Mesothelial cell of epicardium (in vitro differentiated cells): ENCODE measurements around the gene TRIM26. TPM values are rescaled to one million over a fixed set of nuclear protein-coding genes. Genes with fewer than 3 reads are reported as not detected.
A peak's percentile ranks its signal among the peaks of the same experiment; 100 is the strongest.
"Not testable (repeated sequence)": the region's sequence is repeated elsewhere in the genome, so short reads cannot be mapped to it uniquely, and the experiment has no call there.

Source experiments
- DNase-seq, 2 experiments: peaks; one replicate each; pipeline ENCODE4 v3.0.0; 2021; ENCODE audit warnings: low spot score in 2 of 2; ENCODE audit not compliant: unreplicated experiment in 2 of 2
- H3K27ac Mint-ChIP-seq: 2 replicates; pipeline ENCODE4 v1.8.0; 2021; ENCODE audit warnings: mixed read lengths
- H3K27me3 Mint-ChIP-seq: 2 replicates; pipeline ENCODE4 v1.8.0; 2021; ENCODE audit warnings: low read depth, mixed read lengths
- H3K36me3 Mint-ChIP-seq: 2 replicates; pipeline ENCODE4 v1.8.0; 2021; ENCODE audit warnings: mixed read lengths
- H3K4me1 Mint-ChIP-seq: 2 replicates; pipeline ENCODE4 v1.8.0; 2021; ENCODE audit warnings: mixed read lengths
- H3K4me3 Mint-ChIP-seq: 2 replicates; pipeline ENCODE4 v1.8.0; 2021; ENCODE audit warnings: mild to moderate bottlenecking, moderate library complexity, mixed read lengths
- H3K9me3 Mint-ChIP-seq: 2 replicates; pipeline ENCODE4 v1.8.0; 2021; ENCODE audit warnings: mixed read lengths
- CTCF ChIP-seq: fragments of 200-600 bp; sonication (generic); IDR thresholded peaks from one replicate; pipeline ENCODE4 v1.5.0; 2021; ENCODE audit warnings: antibody characterized with exemption; ENCODE audit not compliant: unreplicated experiment
- total RNA-seq: library from RNA; stranded (reverse); gene quantifications from 3 replicates; pipeline ENCODE4 v1.2.1, GENCODE V29; 2021

TRIM26 gene
- total RNA-seq, 1 donor from 2014 or later = 55.4 TPM

GRCh38 chr6:30227242-30227722, 14.1 kb upstream of the TRIM26 start:
- H3K27ac Mint-ChIP-seq = no peak overlapping the region
- H3K27me3 Mint-ChIP-seq = peaks cover 18% of the 10 kb centered on the region
- H3K4me3 Mint-ChIP-seq = no peak overlapping the region
- H3K36me3 Mint-ChIP-seq = peaks cover 2% of the 10 kb centered on the region
- no peak for DNase-seq
- H3K4me1 Mint-ChIP-seq = no peaks in the 10 kb centered on the region
- H3K9me3 Mint-ChIP-seq = peaks cover 23% of the 10 kb centered on the region
- no peak for TF ChIP-seq CTCF

- Mint-ChIP-seq H3K27ac (no peak overlapping the region), H3K4me1 (peaks cover 3% of the 10 kb centered on the region), H3K9me3 (peaks cover 14% of the 10 kb centered on the region), H3K36me3 (peaks cover 2% of the 10 kb centered on the region), H3K27me3 (peaks cover 11% of the 10 kb centered on the region), H3K4me3 (no peak overlapping the region)
- DNase-seq = no peak
- no peak for TF ChIP-seq CTCF
These were observed 10.1 kb upstream of the TRIM26 start for GRCh38 chr6:30223339-30223738.

- peaks cover 14% of the 10 kb centered on the region for H3K9me3 Mint-ChIP-seq
- H3K27ac Mint-ChIP-seq, DNase-seq, H3K4me1 Mint-ChIP-seq, H3K36me3 Mint-ChIP-seq, H3K4me3 Mint-ChIP-seq, H3K27me3 Mint-ChIP-seq: not testable (repeated sequence)
These were observed 8.8 kb upstream of the TRIM26 start for GRCh38 chr6:30221956-30222355.

- H3K4me1 Mint-ChIP-seq, DNase-seq, H3K27ac Mint-ChIP-seq, H3K4me3 Mint-ChIP-seq, H3K27me3 Mint-ChIP-seq, H3K36me3 Mint-ChIP-seq: not testable (repeated sequence)
- peaks cover 14% of the 10 kb centered on the region for H3K9me3 Mint-ChIP-seq
These were observed 8.2 kb upstream of the TRIM26 start for GRCh38 chr6:30221395-30221794.

GRCh38 chr6:30219244-30219643, 6.0 kb upstream of the TRIM26 start:
- H3K4me3 Mint-ChIP-seq = no peak overlapping the region
- peaks cover 13% of the 10 kb centered on the region for H3K4me1 Mint-ChIP-seq
- no peak for TF ChIP-seq CTCF
- H3K36me3 Mint-ChIP-seq = peaks cover 2% of the 10 kb centered on the region
- peak in 1 of 2 experiments; percentile 45 for DNase-seq
- peaks cover 14% of the 10 kb centered on the region for H3K9me3 Mint-ChIP-seq
- no peaks in the 10 kb centered on the region for H3K27me3 Mint-ChIP-seq
- no peak overlapping the region for H3K27ac Mint-ChIP-seq

- no peak for TF ChIP-seq CTCF
- H3K4me1 Mint-ChIP-seq = peaks cover 33% of the 10 kb centered on the region
- no peaks in the 10 kb centered on the region for H3K27me3 Mint-ChIP-seq
- H3K27ac Mint-ChIP-seq = peak overlapping the region; percentile 50
- no peaks in the 10 kb centered on the region for H3K9me3 Mint-ChIP-seq
- peak overlapping the region; percentile 42 for H3K4me3 Mint-ChIP-seq
- H3K36me3 Mint-ChIP-seq = no peaks in the 10 kb centered on the region
- no peak for DNase-seq
These were observed 2.9 kb upstream of the TRIM26 start for GRCh38 chr6:30216096-30216495.

GRCh38 chr6:30214657-30214982, 1.4 kb upstream of the TRIM26 start:
- no peaks in the 10 kb centered on the region for H3K9me3 Mint-ChIP-seq
- TF ChIP-seq CTCF = no peak
- H3K27ac Mint-ChIP-seq = peak overlapping the region; percentile 100
- H3K36me3 Mint-ChIP-seq = peaks cover 4% of the 10 kb centered on the region
- peak overlapping the region; percentile 98 for H3K4me3 Mint-ChIP-seq
- peaks cover 44% of the 10 kb centered on the region for H3K4me1 Mint-ChIP-seq
- no peak for DNase-seq
- no peaks in the 10 kb centered on the region for H3K27me3 Mint-ChIP-seq
